KOPT-K1 (cell line): Measurements from ENCODE around the gene C14orf119.
A peak's percentile ranks its signal among the peaks of the same experiment; 100 is the strongest.

Experiments used
- H3K27ac ChIP-seq: fragments of 200-600 bp; sonication (generic); 2 replicates; pipeline ENCODE4 v1.5.1; 2016; ENCODE audit warnings: antibody characterized with exemption, mild to moderate bottlenecking, low read depth, low read length; ENCODE audit not compliant: poor library complexity, severe bottlenecking
- H3K36me3 ChIP-seq: fragments of 200-600 bp; sonication (generic); 2 replicates; pipeline ENCODE4 v1.5.1; 2017; ENCODE audit warnings: antibody characterized with exemption, mild to moderate bottlenecking, low read length, moderate library complexity; ENCODE audit not compliant: insufficient read depth
- H3K9me3 ChIP-seq: fragments of 200-600 bp; sonication (generic); 2 replicates; pipeline ENCODE4 v1.5.1; 2017; ENCODE audit warnings: antibody characterized with exemption, low read length, mild to moderate bottlenecking; ENCODE audit not compliant: insufficient read depth, poor library complexity, severe bottlenecking

Gene C14orf119

DNA sequence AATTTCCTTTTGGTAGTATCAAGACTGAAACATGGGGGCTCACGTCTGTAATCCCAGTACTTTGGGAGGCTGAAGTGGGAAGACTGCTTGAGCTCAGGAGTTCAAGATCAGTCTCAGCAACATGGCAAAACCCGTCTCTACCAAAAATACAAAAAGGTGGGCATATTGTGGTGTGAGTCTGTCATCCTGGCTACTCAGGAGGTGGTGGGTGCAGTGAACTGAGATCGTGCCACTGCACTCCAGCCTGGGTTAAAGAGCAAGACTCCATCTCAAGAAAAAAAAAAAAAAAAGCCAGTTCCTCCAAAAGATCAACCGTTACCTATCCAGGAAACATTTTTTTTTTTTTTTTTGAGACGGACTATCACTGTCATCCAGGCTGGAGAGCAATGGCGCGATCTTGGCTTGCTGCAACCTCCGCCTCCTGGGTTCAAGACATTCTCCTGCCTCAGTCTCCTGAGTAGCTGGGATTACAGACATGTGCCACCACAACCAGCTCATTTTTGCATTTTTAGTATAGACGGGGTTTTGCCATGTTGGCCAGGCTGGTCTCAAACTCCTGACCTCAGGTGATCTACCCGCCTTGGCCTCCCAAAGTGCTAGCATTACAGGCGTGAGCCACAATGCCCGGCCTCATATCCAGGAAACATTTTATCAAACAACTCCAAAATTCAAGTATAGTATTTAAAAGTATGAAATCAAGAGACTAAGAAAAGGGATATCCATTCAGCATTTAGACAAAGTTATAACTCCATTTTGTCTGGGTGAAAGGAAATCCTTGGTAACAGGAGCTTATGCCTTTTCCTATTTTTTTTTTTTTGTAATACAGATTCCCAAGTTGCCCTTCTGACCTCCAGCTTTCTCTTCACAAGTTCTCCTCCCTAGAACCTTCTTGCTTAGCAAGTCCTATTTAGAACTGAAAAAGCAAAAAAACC, 3.7 kb upstream of the C14orf119 start:
- H3K36me3 ChIP-seq = peaks cover 71% of the 10 kb centered on the region
- no peak overlapping the region for H3K27ac ChIP-seq
- no peaks in the 10 kb centered on the region for H3K9me3 ChIP-seq

DNA sequence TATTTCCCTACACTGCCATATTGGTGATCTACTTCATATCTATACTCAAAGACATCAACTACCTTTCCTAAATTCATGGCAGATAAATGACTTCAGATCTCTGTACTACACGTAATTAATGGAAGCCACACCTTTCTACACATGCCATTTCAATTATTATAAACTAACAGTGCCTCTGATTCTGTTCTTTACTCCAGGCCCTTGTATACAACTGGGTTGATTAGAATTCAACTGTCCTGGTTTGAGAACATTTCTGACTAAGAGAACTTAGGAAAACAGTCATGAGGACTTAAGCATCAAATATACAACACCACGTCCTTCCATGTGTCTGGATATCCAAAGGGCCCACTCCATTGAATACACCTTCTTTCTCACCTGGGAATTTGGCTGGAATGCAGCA, 2.2 kb upstream of the C14orf119 start:
- no peaks in the 10 kb centered on the region for H3K9me3 ChIP-seq
- no peak overlapping the region for H3K27ac ChIP-seq
- peaks cover 62% of the 10 kb centered on the region for H3K36me3 ChIP-seq

DNA sequence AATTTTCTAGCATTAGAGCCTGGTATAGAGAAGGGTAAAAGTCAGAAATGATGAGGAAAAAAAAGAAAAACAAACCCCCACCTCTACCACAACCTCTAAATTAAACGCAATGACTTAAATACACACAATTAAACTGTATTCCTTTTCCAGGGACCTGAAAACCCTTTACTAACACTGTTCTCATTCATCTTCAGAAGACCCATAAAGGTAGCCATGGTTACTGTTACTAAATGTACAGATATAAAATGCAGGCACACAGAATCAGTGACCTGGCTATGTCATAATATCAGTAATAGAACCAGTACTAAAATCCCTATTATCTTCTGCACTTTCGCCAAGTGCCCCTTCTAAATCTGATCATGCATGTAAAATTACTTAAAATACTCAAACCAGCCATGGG, 1.8 kb upstream of the C14orf119 start:
- H3K9me3 ChIP-seq = no peaks in the 10 kb centered on the region
- no peak overlapping the region for H3K27ac ChIP-seq
- H3K36me3 ChIP-seq = peaks cover 62% of the 10 kb centered on the region

DNA sequence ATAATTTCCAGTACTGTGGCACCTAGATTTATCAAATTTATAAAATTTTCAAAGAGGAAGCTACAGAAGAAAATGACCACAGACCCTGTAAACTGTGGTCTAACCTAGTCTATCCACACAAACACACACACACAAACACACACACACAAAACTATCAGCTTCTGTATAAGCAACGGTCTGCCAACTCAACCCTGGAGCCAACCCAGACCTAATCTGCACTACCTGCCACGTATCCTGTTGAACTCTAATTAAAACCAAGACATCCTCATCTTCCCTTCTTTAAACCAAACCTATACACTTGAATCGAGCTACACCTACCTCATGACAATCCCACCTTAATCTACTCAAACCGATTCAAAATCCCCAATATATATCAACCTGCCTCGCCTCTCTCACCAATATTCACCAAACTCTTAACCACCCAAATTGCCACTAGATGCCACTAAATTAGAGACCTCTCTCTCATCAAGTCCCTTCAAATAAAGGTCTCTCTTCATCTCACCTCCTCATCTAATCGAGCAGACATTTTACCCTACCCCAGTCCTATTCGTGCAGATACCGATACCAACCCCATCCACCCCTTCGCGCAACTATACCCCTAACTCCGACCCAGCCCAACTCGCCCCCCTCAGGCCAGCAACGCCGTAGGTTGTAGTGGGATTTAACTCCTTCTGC, 1.2 kb upstream of the C14orf119 start:
- Histone ChIP-seq H3K36me3 (peaks cover 62% of the 10 kb centered on the region), H3K27ac (peak overlapping the region; percentile 87), H3K9me3 (no peaks in the 10 kb centered on the region)

DNA sequence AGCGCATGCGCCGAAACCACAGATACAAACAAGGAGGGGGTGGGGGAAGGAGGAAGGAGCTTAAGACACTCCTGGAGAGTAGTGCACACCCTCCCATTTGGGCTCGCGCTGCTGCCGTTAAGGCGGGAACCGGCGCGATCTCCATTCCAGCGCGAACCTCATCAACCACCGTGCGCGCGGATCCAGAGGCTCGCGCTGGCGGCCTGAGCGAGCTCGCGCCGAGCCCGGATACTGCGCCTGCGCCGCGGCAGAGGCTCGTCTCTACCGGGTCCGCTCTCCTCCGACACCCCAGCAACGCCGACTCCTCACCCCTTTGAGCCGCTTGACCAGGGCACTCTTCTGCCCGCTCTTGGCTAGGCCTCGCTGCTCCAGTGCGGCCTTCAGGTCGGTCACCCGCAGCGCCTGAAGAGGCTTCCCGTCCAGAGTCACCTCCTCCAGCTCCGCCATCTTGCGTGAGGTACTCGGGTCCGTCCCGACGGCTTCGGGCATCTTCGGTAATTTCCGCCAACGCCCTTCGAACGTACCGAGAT, 574 bp upstream of the C14orf119 start, which contains the start of gene ACIN1:
TSS of gene ACIN1 (minus strand) at position 471 of the 530 bp plus-strand sequence. CDS start at position 447, 24 bp downstream.
- Histone ChIP-seq H3K9me3 (no peaks in the 10 kb centered on the region), H3K36me3 (peaks cover 62% of the 10 kb centered on the region), H3K27ac (peak within 1 kb of the TSS; percentile 87)

DNA sequence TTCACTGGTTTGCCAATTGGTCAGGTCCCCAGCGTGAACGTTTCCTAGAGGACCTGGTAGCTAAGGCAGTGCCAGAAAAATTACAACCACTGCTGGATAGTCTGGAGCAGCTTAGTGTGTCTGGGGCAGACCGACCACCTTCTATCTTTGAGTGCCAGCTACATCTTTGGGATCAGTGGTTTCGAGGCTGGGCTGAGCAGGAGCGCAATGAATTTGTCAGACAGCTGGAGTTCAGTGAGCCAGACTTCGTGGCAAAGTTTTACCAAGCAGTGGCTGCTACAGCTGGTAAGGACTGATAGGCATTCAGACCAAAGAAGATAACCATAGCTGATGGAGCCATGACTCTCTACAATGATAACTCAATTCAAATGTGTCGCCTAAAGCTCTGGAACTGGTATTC, 2.5 kb downstream of the C14orf119 start:
- peaks cover 32% of the 10 kb centered on the region for H3K36me3 ChIP-seq
- H3K27ac ChIP-seq = no peak overlapping the region
- no peaks in the 10 kb centered on the region for H3K9me3 ChIP-seq

DNA sequence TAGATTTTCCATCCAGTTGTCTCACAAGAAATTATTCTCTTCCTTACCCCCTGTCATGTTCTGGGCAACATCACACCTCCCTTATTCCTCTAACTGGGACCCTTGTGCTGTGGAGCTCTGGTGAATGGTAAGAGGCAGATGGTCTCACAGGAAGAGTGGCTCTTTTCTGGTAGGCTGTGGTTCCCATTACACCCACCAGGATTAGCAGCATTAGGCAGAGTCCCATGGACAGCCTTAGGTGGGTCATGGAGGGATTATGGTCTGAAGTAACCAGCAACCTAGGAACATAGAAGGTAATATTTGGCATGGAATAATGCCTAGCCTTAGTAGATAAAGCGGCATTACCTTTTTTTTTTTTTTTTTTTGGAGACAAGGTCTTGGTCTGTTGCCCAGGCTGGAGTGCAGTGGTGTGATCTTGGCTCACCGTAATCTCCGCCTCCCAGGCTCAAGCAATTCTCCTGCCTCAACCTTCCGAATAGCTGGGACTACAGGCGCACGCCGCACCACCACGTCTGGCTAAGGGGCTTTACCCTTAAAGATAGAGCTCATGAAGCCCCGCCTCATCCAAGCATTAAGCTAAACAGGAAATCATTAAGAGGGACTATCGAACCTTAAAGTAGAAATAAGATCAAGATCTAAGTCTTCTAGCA, 4.0 kb downstream of the C14orf119 start:
- Histone ChIP-seq H3K9me3 (no peaks in the 10 kb centered on the region), H3K36me3 (peaks cover 23% of the 10 kb centered on the region), H3K27ac (no peak overlapping the region)

DNA sequence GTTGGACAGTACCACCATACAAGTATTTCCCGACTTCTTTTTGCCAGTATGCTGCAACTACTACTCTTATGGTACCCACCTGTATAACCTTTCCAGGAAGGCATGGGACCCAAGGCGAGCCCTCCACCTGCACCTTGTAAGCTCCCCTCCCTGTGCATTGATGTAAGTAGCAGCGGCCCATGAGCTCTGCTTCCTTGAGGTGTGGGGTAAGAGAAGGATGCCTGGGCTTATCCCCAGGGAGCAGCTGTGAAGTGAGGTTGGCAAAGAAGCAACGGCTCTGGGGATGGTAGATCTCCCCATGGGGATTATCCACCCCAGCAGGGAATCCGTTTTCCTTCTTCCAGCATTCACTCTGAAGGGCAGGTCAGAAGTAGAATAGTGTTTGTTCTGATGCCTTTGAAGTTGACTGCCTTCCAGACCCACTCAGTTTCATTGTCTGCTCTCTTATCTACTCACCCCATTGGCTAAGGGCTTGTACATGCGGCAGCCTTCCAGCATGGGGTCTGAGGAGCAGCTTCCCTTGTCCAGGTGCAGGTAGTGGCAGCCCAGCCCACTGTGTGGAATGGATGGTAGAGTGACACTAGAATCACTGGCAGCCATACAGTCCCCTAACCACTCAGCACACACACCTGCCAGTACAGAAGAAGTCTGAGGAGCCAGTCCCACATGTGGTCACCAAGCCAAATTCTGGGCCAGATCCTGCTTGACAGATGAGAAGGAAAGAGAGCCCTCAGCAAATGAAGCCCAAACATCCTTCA, 6.1 kb downstream of the C14orf119 start:
- no peaks in the 10 kb centered on the region for H3K9me3 ChIP-seq
- H3K27ac ChIP-seq = no peak overlapping the region
- H3K36me3 ChIP-seq = peaks cover 23% of the 10 kb centered on the region

DNA sequence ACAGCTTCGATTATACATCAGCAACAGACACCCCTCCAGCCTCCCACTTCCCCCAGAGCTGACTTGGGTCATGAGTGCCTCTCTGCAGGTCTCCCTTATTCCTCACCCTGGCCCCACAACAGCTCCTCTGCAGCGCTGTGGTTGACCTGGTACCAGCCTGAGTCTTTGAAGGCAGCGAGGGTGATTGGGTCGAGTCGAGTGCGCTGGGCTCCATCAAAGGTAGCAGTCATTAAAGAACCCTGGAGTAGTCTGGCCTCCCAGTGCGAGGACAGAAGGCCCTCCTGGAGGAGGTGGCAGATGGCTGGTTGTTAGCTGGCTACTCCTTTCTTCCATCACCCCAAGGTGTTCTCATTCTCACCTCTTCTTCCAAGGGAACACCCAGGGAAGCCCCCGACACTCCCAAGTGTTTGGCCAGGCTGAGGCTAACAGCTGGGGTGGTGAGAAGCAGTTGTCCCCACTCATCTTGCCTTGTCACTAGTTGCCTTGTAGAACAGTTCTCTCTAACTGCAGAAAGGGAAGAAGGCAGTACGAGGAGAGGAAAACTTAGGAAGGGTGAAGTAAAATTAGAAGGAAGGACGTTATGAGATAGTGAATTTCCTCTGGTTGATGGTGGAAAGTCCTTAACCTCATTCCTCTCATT, 6.8 kb downstream of the C14orf119 start:
- Histone ChIP-seq H3K36me3 (peaks cover 23% of the 10 kb centered on the region), H3K9me3 (no peaks in the 10 kb centered on the region), H3K27ac (no peak overlapping the region)

DNA sequence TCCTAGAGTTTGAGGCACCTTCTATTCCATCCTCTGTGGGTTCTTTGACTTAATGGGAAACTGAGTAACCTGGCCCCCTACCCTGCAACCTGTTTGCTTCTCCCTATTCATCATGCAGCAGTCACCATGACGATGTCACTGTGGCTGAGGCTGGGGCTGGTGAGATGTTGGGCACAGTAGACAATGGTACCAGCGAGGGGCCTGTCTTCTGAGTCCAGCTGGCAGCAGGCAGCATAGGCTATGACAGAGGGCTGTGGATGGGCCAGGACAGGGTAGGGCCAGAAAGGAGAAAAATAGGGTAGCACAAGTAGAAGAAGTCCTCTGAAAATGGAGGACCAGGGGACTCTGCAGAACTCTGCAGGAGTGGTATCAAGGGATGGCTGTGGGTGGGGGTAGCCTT, 7.5 kb downstream of the C14orf119 start:
- H3K27ac ChIP-seq = no peak overlapping the region
- peaks cover 19% of the 10 kb centered on the region for H3K36me3 ChIP-seq
- H3K9me3 ChIP-seq = no peaks in the 10 kb centered on the region

DNA sequence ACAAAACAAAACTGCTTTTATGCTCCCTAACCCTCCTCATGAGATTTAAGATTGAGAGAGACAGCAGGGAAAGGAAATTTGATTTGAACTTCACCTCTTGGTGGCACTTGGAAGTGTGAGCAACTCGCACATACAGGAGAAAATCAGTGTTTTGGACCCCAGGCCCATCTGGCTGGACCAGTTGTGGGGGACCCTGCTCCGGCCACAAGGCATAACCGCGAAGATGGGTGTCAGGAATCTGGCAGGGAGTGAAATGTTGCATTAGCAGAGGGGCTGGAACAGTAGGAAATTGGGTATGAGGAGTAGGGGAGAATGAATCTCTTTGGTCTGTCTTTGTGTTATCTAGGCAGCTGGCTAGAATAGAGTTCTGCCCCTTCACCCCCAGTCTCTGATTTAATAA, 8.3 kb downstream of the C14orf119 start:
- Histone ChIP-seq H3K36me3 (peaks cover 11% of the 10 kb centered on the region), H3K27ac (no peak overlapping the region), H3K9me3 (no peaks in the 10 kb centered on the region)

DNA sequence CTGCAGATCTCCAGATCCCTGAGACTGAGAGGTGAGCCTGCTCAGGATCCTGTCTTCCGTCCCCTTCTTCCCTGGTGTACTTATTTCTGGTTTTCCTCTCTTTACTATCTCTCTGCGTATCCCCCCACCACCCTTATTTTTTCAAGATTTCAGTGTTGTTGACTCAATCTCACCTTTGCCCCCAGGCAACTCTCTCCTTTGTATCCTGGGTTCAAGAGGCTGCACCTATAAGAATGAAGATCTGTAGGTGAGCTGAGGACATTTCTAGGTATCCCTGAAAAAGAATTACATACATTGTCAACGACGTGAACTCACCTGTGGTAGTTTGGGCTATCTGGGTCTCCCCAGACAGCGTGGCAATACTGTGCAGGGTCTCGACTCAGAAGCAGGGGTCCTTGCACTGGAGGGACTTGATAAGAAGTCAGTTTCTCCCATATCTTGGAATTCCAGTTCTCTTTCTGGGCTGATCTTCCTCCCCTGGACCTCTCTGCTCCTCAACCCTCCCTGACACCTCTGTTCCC, 8.8 kb downstream of the C14orf119 start:
- Histone ChIP-seq H3K36me3 (peaks cover 6% of the 10 kb centered on the region), H3K27ac (no peak overlapping the region), H3K9me3 (no peaks in the 10 kb centered on the region)

DNA sequence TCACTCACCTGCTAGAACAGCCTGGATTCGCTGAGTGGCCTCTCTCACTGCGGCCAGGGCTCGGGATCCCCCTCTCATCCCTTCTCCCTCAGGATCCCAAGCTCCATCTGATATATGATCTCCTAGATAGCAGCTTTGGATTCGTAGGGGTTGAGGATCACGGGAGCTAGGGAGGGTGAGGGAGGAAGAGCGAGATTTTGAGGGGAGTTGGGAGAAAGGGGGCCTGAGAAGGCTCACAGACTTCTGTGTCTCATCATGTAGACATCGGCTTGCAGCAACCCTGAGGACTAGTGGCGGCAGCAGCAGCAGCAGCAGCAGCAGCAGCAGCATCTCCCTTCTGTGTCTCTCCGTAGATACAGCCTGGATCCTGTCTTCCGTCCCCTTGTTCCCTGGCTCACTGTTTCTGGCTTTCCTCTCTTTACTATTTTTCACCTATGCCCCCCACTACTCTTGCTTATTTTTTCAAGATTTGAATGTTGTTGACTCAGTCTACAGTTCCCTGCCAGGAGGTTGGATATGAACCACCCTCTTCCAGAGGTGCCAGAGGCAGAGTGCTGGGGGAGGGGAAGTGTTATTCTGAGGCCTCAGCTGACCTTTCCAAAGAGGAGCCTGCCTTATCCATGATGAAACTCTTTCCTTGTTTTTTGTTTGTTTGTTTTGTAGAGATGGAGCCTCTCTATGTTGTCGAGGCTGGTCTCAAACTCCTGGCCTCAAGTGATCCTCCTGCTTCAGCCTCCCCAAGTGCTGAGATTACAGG, 9.5 kb downstream of the C14orf119 start, which contains the start of gene CIROP:
TSS of gene CIROP (minus strand) at position 399 of the 757 bp plus-strand sequence. CDS start at position 330, 69 bp downstream.
- H3K36me3 ChIP-seq = no peaks in the 10 kb centered on the region
- no peak within 1 kb of the TSS for H3K27ac ChIP-seq
- no peaks in the 10 kb centered on the region for H3K9me3 ChIP-seq
